Inferior parietal cortex (tissue), 1 donor: ENCODE measurements around the gene PUM1.
"Not testable (repeated sequence)": the region's sequence is repeated elsewhere in the genome, so short reads cannot be mapped to it uniquely, and the experiment has no call there.

ENCODE experiments used
- DNase-seq: peaks from one replicate; pipeline ENCODE4 v3.0.0-alpha.2; 2016; ENCODE audit errors: extremely low spot score

PUM1 gene, protein sequence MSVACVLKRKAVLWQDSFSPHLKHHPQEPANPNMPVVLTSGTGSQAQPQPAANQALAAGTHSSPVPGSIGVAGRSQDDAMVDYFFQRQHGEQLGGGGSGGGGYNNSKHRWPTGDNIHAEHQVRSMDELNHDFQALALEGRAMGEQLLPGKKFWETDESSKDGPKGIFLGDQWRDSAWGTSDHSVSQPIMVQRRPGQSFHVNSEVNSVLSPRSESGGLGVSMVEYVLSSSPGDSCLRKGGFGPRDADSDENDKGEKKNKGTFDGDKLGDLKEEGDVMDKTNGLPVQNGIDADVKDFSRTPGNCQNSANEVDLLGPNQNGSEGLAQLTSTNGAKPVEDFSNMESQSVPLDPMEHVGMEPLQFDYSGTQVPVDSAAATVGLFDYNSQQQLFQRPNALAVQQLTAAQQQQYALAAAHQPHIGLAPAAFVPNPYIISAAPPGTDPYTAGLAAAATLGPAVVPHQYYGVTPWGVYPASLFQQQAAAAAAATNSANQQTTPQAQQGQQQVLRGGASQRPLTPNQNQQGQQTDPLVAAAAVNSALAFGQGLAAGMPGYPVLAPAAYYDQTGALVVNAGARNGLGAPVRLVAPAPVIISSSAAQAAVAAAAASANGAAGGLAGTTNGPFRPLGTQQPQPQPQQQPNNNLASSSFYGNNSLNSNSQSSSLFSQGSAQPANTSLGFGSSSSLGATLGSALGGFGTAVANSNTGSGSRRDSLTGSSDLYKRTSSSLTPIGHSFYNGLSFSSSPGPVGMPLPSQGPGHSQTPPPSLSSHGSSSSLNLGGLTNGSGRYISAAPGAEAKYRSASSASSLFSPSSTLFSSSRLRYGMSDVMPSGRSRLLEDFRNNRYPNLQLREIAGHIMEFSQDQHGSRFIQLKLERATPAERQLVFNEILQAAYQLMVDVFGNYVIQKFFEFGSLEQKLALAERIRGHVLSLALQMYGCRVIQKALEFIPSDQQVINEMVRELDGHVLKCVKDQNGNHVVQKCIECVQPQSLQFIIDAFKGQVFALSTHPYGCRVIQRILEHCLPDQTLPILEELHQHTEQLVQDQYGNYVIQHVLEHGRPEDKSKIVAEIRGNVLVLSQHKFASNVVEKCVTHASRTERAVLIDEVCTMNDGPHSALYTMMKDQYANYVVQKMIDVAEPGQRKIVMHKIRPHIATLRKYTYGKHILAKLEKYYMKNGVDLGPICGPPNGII

DNA sequence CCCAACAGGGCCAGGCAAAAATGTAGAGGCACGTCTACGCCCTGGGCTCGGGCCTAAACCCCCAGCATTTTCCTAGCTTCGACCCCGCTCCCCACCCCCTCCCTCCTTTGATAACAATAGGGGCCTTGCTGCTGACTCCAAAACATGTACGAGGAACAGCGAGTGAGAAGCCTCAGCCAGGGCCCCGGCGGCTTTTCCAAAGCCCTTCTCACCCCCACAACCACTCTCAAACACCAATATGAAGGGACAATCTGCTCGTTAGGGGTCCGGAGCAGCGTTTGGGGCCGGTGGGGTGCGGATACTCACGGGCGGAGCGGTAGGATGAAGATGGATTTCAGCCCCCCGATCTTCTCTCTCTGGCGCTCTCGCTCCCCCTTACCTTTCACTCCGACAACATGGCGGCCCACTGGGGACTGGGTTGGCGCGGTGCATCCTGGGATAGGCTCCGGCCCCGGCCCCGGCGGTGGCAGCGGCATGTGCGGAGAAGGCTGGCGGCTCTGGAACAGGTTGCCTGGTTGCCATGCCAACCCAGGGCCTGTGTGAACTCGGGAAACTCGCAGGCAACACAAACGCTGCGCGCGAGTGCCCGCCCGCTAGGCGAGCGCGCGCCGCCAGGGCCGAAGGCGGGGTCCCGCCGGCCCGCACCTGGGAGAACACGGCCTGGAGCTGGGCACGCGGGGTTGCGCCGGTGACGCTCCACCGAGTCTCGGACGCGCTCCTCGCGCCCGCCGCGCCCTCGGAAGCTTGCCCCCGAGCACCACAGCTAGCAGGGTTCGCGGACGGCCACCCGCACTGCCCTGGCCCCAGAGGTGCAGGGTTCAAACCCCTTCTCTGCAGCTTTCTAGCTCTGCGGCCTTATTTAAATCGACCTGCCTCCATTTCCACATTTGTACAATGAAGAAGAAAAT is at the start of gene PUM1:
Gene PUM1 (minus strand): TSS at position 408 of the 908 bp plus-strand sequence. CDS start 6,151 bp downstream, outside the sequence.
- DNase-seq, result peak; percentile 92

DNA sequence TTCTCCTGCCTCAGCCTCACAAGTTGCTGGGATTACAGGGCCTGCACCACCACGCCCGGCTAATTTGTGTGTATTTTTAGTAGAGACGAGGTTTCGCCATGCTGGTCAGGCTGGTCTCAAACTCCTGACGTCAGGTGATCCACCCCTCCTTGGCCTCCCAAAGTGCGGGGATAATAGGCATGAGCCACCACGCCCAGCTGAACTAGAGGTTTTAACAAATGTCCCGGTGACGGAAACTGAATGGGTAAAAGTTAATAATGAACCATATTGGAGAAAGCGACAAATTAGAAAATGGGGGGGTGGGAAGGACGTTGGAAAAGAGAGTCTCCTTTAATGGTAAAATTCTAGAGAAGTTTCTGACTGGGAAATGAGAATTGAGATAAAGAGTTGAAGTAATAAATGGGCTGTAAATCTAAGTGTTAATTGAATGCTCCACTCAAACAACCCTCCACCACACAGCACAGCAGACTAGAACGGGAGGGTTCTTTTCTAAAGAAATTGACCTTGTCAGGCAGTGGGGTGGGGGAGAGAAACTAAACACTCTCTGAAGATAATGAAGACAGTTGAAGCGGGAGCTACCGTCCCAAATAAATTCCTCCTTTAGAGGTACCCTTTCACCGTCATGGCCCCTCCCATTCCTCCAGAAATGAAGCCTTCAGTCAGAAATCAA is 46.9 kb upstream of the PUM1 start:
- no peak for DNase-seq

DNA sequence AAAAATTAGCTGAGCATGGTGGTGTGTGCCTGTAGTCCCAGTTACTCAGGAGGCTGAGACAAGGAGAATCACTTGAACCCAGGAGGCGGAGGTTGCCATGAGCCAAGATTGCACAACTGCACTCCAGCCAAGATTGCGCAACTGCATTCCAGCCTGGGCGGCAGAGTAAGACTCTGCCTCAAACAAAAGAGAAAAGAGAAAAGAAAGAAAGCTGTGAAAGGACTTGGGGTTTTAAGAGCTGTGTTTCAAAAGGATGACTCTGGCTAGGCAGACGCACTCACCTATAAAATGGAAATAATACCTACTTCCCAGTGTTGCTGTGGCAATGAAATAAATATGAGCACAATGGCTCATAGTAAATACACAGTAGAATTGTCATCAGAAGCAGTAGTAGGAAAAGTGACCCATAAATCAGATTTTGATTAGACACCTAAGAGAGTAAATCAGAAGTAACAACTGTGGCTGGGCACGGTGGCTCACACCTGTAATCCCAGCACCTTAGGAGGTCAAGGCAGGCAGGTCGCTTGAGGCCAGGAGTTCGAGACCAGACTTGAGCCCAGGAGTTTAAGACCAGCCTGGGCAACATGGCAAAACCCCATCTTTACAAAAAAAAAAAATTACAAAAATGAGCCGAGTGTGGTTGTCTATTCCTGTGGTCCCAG is 45.9 kb upstream of the PUM1 start:
- no peak for DNase-seq

DNA sequence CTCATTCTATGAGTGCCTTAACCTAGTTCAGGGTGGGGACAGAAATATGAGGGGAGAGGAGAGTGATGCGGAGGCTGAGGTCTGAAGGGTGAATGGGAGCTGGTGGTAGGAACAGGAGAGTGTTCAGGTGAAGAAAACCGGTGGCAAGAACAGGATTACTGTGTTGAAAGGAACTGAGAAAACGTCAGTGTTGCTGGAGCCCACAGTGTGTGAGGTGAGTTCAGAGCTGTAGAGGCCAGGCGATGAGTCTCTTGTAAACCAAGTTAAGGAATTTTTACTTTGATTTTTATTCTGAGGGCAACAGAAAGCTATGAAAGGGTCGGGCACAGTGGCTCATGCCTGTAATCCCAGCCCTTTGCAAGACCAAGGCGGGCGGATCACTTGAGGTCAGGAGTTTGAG is 45.3 kb upstream of the PUM1 start:
- no peak for DNase-seq

DNA sequence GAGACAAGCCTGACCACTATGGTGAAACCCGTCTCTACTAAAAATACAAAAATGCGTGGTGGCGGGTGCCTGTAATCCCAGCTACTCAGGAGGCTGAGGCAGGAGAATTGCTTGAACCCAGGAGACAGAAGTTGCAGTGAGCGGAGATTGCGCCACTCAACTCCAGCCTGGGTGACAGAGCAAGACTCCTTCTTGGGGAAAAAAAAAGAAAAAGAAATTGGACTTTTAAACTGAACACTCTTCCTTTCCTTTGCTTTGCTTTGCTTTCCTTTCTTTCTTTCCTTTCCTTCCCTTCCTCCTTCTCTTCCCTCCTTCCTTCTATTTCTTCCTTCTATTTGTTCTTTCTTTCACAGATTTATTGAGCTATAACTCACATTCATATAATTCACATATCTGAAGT is 43.3 kb upstream of the PUM1 start:
- DNase-seq, result no peak

DNA sequence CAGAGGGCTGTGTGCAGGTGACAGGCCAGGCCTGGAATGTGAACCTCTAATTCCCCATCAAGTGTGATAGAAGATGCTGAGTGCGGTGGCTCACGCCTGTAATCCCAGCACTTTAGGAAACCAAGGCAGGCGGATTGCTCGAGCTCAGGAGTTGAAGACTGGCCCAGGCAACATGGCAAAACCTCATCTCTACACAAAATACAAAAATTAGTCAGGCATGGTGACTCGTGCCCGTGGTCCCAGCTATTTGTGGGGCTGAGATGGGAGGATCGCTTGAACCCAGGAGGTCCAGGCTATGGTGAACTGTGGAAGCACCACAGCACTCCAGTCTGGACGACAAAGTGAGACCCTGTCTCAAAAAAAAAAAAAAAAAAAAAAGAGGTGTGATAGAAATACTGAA is 40.1 kb upstream of the PUM1 start:
- DNase-seq, result no peak

DNA sequence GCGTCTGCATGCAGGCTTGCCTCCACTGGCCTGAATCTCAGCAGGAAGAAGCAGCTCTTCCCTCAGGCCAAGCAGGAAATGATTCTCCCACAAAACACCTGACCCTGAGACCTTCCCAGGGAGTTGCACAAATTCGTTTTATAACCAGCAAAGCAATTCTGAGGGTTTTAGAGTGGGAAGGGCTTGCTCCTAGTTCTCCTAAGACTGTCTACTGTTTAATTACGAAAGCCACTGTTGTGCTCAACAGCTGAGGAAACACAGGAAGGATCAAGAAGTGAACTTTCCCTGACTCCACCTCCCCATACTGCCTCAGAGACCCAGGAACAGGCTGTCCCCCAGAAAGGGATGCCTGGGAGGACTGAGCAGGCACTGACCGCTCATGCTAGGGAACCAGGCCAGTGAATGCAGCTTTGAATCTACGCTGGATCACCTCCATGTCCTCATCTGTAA is 37.0 kb upstream of the PUM1 start:
- no peak for DNase-seq

DNA sequence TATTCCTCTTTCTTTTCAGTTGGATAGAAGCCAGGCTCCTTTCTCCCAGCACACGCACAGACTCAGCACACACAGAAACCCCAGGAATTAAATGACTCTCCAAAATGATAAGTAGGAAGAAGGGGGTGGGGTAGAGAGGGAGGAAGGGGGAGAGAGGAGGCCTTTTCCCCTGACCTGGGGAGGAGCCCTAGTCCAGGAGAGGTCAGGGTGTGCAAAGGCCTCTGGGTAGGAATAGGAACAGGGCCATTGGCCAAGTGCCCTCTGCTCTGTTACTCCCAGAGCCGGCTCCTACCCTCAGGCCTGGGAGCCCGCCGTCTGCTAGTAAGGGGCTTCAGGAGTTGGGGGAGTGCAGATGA is 35.6 kb upstream of the PUM1 start:
- DNase-seq, result no peak

DNA sequence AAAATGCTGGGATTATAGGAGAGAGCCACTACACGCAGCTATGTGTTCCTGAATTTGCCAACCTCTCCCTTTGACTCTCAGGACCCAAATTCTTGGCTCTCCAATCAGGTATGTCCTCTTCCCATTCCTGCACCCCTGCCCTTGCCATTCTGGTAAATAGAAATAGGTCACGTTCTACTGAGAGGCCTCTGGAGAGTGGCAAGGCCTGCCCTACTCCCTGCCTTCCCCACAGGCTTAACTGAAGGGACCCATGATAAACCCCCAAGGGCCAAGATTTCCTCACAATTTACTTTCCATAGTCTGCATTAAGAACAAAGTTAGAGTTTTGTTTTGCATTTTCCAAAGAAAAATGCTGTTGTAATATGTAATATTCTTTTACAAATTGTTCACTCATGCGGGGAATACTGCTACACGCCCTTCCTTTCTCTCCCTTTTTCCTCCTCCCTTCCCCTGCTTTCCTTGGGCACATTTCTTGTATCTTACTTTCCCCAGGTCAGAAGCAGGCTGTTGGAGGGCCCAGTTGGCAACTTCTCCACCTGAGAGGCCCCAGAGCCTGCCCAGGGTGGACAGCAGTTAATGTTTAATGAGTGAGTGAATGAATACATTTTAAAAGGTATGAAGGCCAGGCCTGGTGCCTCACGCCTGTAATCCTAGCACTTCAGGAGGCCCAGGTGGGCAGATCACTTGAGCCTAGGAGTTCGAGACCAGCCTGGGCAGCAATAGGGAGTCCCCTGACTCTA is 33.9 kb upstream of the PUM1 start:
- DNase-seq, result no peak

DNA sequence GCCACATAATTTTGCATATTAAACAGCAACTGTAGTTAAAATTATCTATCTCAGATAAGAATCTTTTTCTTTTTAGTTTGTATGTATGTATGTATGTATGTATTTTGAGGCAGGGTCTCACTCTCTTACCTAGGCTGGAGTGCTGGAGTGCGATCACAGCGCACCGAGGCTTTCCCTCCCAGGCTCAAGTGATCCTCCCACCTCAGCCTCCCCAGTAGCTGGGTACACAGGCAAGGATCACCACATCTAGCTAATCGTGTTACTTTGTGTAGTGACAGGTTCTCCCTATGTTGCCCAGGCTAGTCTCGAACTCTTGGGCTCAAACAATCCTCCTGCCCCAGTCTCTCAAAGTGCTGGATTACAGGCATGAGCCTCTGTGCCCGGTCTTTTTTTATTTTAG is 30.5 kb upstream of the PUM1 start:
- DNase-seq, result no peak

DNA sequence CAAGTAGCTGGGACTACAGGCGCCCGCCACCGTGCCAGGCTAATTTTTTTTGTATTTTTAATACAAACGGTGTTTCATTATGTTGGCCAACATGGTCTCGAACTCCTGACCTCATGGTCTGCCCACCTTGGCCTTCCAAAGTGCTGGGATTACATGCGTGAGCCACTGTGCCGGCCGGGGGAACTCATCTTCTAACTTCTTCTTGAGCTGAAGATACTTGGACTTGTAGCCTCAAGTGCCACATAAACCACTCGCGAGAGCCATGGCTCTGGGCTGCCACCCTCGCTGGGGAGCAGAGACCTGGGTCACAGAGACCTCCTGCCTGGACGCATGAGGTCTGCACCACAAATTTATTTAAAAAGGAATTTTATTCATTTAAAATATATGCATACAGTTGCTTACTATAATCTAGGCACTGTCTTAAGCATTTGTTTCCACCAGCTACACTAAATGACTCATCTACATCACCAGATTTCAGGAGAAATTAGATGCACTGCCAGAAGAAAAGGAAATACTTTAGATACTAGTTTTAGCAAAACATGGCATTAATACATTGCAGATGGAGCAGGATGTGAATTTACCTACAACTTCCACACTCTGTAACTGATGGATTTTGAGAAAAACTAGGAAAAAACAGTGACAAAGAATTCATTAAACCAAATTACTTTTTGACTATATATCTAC is 29.9 kb upstream of the PUM1 start:
- DNase-seq, result no peak

DNA sequence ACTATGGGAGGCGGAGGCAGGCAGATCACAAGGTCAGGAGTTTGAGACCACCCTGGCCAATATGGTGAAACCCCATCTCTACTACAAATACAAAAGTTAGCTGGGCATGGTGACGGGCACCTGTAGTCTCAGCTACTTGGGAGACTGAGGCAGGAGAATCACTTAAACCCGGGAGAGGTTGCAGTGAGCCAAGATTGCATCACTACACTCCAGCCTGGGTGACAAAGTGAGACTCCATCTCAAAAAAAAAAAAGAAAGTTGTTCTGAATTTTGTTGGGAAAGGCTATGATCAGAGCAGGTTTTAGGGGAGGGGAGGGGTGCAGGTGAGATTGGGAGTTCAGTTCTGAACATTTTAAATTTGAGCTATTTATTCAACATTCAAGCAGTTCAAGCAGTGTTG is 22.6 kb upstream of the PUM1 start:
- not testable (repeated sequence) for DNase-seq

DNA sequence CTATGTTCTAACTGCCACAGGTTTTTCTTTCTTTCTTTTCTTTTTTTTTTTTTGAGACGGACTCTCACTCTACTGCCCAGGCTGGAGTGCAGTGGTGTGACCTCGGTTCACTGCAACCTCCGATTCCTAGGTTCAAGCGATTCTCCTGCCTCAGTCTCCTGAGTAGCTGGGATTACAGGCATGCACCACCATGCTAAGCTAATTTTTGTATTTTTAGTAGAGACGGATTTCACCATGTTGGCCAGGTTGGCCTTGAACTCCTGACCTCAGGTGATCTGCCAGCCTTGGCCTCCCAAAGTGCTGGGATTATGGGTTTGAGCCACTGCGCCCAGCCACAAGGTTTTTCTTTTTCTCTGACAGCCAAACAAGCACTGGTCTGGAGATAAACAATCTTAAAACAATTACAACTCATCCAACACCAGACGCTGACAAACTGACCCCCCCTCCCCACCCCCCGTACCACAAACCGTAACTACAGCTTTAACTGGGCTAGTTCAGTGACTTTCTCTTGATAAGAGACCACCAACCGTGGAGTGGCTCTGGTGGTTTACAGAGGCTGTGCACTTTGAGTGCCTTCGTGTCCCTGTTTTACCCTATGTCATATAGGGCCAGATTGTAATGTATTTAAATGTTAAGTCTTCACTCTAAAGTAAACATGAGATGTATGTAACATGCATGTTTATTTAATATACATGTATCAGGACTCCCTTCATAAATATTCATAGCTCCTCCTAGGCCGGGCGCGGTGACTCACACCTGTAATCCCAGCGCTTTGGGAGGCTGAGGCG is 19.5 kb upstream of the PUM1 start:
- DNase-seq, result no peak

DNA sequence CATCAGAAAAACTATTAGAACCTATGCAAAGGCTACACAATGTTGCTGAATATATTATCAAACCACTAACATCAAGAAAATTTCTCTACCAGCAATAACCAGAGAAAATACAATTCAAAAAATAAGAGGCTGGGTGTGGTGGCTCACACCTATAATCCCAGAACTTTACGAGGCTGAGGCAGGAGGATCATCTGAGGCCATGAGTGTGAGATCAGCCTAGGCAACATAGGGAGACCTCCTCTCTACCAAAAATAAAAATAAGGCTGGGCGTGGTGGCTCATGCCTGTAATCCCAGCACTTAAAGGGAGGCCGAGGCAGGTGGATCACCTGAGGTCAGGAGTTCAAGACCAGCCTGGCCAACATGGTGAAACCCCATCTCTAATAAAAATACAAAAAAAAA is 16.9 kb upstream of the PUM1 start:
- DNase-seq, result no peak

DNA sequence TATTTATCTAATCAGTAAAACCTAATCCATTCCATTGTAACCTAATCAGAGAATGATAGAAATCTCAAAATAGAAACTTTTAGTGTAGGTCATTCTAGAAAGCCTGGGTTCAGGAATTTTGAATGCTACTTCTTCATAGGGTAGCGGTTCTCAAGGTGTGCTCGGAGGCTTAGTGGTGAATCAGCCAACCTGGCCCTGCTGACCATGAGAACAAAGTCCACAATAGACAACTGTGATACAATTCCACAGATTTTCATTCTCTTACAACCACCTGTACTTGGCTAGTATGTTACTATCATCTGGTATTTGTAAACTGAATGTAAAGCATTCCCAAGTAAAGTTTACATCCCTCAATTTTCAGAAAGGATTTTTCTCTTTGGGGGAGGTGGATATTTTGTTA is 7.5 kb upstream of the PUM1 start:
- DNase-seq, result no peak

DNA sequence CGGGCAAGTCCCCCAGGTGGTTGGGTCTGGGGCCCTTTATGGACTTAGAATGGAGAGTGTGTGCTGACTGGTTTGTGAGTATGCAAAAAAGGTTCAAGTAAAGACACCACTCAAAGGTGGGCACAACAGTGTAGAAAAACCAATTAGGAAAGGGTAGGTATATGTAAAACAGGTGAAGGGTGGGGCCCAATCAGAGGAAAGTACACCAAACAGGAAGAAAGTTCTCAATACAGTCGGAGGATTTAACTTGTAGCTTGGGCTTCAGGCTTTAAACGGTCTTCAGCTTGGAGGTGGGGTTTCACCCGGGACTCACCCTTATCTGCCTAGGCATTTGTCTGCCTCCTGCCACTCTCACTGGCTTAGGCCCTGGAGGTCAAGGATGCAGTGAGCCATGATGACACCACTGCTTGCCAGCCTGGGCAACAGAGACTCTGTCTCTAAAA is 6.8 kb upstream of the PUM1 start:
- DNase-seq, result no peak

DNA sequence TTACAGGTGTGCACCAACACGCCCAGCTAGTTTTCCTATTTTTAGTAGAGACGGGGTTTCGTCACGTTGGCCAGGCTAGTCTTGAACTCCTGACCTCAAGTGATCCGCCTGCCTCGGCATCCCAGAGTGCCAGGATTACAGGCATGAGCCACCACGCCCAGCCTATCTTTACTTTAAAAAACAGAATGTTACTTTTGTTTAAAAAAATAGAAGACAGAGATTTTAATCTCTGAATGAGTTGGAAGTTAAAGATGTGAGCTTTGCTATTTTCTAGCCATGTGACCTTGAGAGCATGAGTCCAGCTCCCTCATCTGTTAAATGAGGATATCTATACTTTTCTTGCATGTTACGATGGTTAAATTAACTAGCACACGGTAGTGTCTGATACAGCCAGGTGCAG is 3.9 kb upstream of the PUM1 start:
- DNase-seq, result no peak

DNA sequence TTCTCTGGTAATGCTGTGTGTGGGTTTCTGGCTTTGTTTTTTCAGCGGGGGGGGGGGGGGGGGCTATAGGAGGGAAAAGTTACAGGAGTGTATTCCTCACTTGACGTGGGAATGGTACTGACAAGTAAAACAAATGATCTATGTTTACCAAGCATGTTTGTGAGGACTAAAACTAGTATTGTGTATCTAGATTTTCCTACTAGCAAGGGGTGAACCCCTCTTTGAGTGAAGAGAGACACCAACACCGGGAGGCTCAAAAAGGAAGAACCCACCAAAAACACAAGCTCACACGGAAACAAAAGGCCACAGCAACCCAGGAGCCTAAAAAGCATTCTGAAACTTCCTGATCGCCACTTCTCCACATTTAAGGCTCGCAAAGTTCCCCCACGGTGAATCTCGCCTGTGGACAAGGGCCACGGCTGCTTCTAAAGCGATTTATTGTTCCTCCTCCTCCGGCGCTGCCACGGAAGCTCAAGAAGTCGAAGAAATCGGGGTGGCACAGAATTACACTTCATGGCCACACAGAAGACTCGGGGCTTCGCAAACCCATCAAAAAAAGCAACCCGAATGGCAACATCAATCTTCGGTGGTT is 703 bp downstream of the PUM1 start:
- DNase-seq, result peak; percentile 66
